IMR-90 (cell line): ENCODE measurements around the gene PNPLA5. TPM values are rescaled to one million over a fixed set of nuclear protein-coding genes. Genes with fewer than 3 reads are reported as not detected.
A peak's percentile ranks its signal among the peaks of the same experiment; 100 is the strongest.

ENCODE experiments used
- ATAC-seq: fragments of 200-7000 bp; cut with Tn5 transposase; 2 replicates; pipeline ENCODE4 v1.9.1; 2020; ENCODE audit warnings: low read depth, mild to moderate bottlenecking, moderate library complexity
- BruUV-seq: library from RNA; stranded (reverse); fragments of 400-500 nt; replicated peaks from 2 replicates; lab custom pipeline; 2021; lab: Mats Ljungman, UMichigan
- CTCF ChIA-PET: fragments of 300-600 bp; formaldehyde crosslinking; extraction: SDS; loops from one replicate; lab custom pipeline; 2021; ENCODE audit warnings: antibody characterized with exemption; lab: Yijun Ruan, JAX
- POLR2A ChIA-PET: fragments of 300-600 bp; sonication (Branson Sonifier 250); formaldehyde crosslinking; loops from one replicate; lab custom pipeline; 2022; ENCODE audit warnings: antibody characterized with exemption; ENCODE audit not compliant: unreplicated experiment; lab: Charles Lee
- DNase-seq: peaks from one replicate; pipeline ENCODE4 v3.0.0; 2013
- H2AFZ ChIP-seq: replicated peaks from 2 replicates; pipeline ENCODE3; 2013; ENCODE audit warnings: low read length, mild to moderate bottlenecking; ENCODE audit not compliant: poor library complexity
- H2AK5ac ChIP-seq: 2 replicates; pipeline ENCODE4 v1.6.1; 2013; ENCODE audit warnings: low read depth, low read length, inconsistent platforms
- H2AK9ac ChIP-seq: replicated peaks from 2 replicates; pipeline ENCODE3; 2013; ENCODE audit warnings: mild to moderate bottlenecking, low read depth, low read length, moderate library complexity; ENCODE audit not compliant: poor library complexity
- H2BK120ac ChIP-seq: 2 replicates; pipeline ENCODE4 v1.6.1; 2013; ENCODE audit warnings: low read depth, low read length, inconsistent platforms
- H2BK15ac ChIP-seq: 3 replicates; pipeline ENCODE4 v1.6.1; 2013; ENCODE audit warnings: low read depth, low read length, inconsistent platforms
- H2BK20ac ChIP-seq: 2 replicates; pipeline ENCODE4 v1.6.1; 2013; ENCODE audit warnings: low read depth, mild to moderate bottlenecking, inconsistent platforms, low read length, moderate library complexity
- H2BK5ac ChIP-seq: 2 replicates; pipeline ENCODE4 v1.6.1; 2013; ENCODE audit warnings: mild to moderate bottlenecking, low read depth, low read length, inconsistent platforms; ENCODE audit not compliant: poor library complexity, severe bottlenecking
- H3K14ac ChIP-seq: replicated peaks from 2 replicates; pipeline ENCODE4 v1.6.1; 2013; ENCODE audit warnings: low read depth, low read length, inconsistent platforms
- H3K18ac ChIP-seq: 2 replicates; pipeline ENCODE4 v1.6.1; 2013; ENCODE audit warnings: low read depth, low read length, control low read depth
- H3K23ac ChIP-seq: 2 replicates; pipeline ENCODE4 v1.6.1; 2013; ENCODE audit warnings: low read depth, low read length, inconsistent platforms
- H3K27ac ChIP-seq: 2 replicates; pipeline ENCODE4 v1.5.1; 2013; ENCODE audit warnings: mild to moderate bottlenecking, control low read depth, low read length; ENCODE audit not compliant: insufficient read depth
- H3K27me3 ChIP-seq: 2 replicates; pipeline ENCODE4 v1.6.1; 2013; ENCODE audit warnings: low read length; ENCODE audit not compliant: control insufficient read depth, insufficient read depth
- H3K36me3 ChIP-seq: 2 replicates; pipeline ENCODE4 v1.6.1; 2013; ENCODE audit warnings: low read length, mixed read lengths; ENCODE audit not compliant: control insufficient read depth, insufficient read depth
- H3K4ac ChIP-seq: 2 replicates; pipeline ENCODE4 v1.6.1; 2013; ENCODE audit warnings: low read depth, low read length, inconsistent platforms
- H3K4me1 ChIP-seq: 2 replicates; pipeline ENCODE4 v1.6.1; 2013; ENCODE audit warnings: low read length, mixed read lengths; ENCODE audit not compliant: control insufficient read depth, insufficient read depth
- H3K4me2 ChIP-seq: 2 replicates; pipeline ENCODE4 v1.6.1; 2013; ENCODE audit warnings: low read depth, mild to moderate bottlenecking, control low read depth, low read length, moderate library complexity
- H3K4me3 ChIP-seq: 2 replicates; pipeline ENCODE4 v1.5.1; 2013; ENCODE audit warnings: low read depth, mild to moderate bottlenecking, control low read depth, low read length, moderate library complexity; ENCODE audit not compliant: insufficient read depth
- H3K56ac ChIP-seq: 2 replicates; pipeline ENCODE4 v1.6.1; 2013; ENCODE audit warnings: low read length, inconsistent platforms; ENCODE audit not compliant: insufficient read depth; ENCODE audit errors: extremely low read depth
- H3K79me1 ChIP-seq, 2 experiments: 2 replicates each; pipeline ENCODE4 v1.6.1; 2013; ENCODE audit warnings: low read length in 2 of 2, inconsistent platforms in 1 of 2, low read depth in 1 of 2
- H3K9ac ChIP-seq: 2 replicates; pipeline ENCODE4 v1.6.1; 2013; ENCODE audit warnings: low read depth, low read length, control low read depth
- H3K9me1 ChIP-seq: 2 replicates; pipeline ENCODE4 v1.6.1; 2013; ENCODE audit warnings: low read length, inconsistent platforms; ENCODE audit not compliant: insufficient read depth
- H3K9me3 ChIP-seq: 2 replicates; pipeline ENCODE4 v1.6.1; 2013; ENCODE audit warnings: low read length; ENCODE audit not compliant: control insufficient read depth, insufficient read depth
- H4K20me1 ChIP-seq: 2 replicates; pipeline ENCODE4 v1.6.1; 2013; ENCODE audit warnings: low read length, inconsistent platforms; ENCODE audit not compliant: insufficient read depth
- H4K5ac ChIP-seq: 2 replicates; pipeline ENCODE4 v1.6.1; 2013; ENCODE audit warnings: mild to moderate bottlenecking, low read depth, low read length, control low read depth
- H4K8ac ChIP-seq, 2 experiments: 2 replicates each; pipeline ENCODE4 v1.6.1; 2013; ENCODE audit warnings: low read depth in 2 of 2, low read length in 2 of 2, control low read depth in 1 of 2, inconsistent platforms in 1 of 2
- H4K91ac ChIP-seq: 2 replicates; pipeline ENCODE4 v1.6.1; 2013; ENCODE audit warnings: low read depth, low read length, inconsistent platforms; ENCODE audit not compliant: insufficient read depth
- BHLHE40 ChIP-seq: fragments of 150-350 bp; IDR thresholded peaks from 2 replicates; pipeline ENCODE4 v1.6.1; 2016; ENCODE audit warnings: mild to moderate bottlenecking, low read depth, low read length
- CEBPB ChIP-seq: IDR thresholded peaks from 2 replicates; pipeline ENCODE4 v1.6.1; 2012; ENCODE audit warnings: low read depth, low read length, improper control_type of control experiment
- CHD1 ChIP-seq: IDR thresholded peaks from 2 replicates; pipeline ENCODE4 v1.6.1; 2012; ENCODE audit warnings: low read depth, low read length, improper control_type of control experiment
- CTCF ChIP-seq: conservative IDR thresholded peaks from 2 replicates; pipeline ENCODE4 v1.5.1; 2012; ENCODE audit warnings: mild to moderate bottlenecking, low read depth, low read length, improper control_type of control experiment
- FOS ChIP-seq: fragments of 150-350 bp; IDR thresholded peaks from 2 replicates; pipeline ENCODE4 v1.6.1; 2016; ENCODE audit warnings: low read depth, low read length
- MAFK ChIP-seq: IDR thresholded peaks from 2 replicates; pipeline ENCODE4 v1.6.1; 2012; ENCODE audit warnings: low read depth, low read length, improper control_type of control experiment
- MAZ ChIP-seq: IDR thresholded peaks from 2 replicates; pipeline ENCODE4 v1.6.1; 2012; ENCODE audit warnings: low read depth, mild to moderate bottlenecking, low read length, improper control_type of control experiment, moderate library complexity, borderline replicate concordance
- MXI1 ChIP-seq: IDR thresholded peaks from 2 replicates; pipeline ENCODE4 v1.6.1; 2012; ENCODE audit warnings: low read depth, mild to moderate bottlenecking, low read length, moderate library complexity, borderline replicate concordance
- NFE2L2 ChIP-seq: fragments of 150-350 bp; IDR thresholded peaks from 2 replicates; pipeline ENCODE4 v1.6.1; 2016; ENCODE audit warnings: low read depth, mild to moderate bottlenecking, low read length
- POLR2A ChIP-seq: IDR thresholded peaks from 2 replicates; pipeline ENCODE4 v1.6.1; 2012; ENCODE audit warnings: mild to moderate bottlenecking, low read depth, low read length
- RAD21 ChIP-seq: IDR thresholded peaks from 2 replicates; pipeline ENCODE4 v1.6.1; 2012; ENCODE audit warnings: low read length, improper control_type of control experiment
- RCOR1 ChIP-seq: IDR thresholded peaks from 2 replicates; pipeline ENCODE4 v1.6.1; 2012; ENCODE audit warnings: mild to moderate bottlenecking, low read length, improper control_type of control experiment; ENCODE audit not compliant: insufficient replicate concordance
- RFX5 ChIP-seq: IDR thresholded peaks from 2 replicates; pipeline ENCODE4 v1.8.0; 2012; ENCODE audit warnings: low read depth, mild to moderate bottlenecking, low read length, moderate library complexity
- SMC3 ChIP-seq: fragments of 150-350 bp; IDR thresholded peaks from 2 replicates; pipeline ENCODE4 v1.6.1; 2016; ENCODE audit warnings: low read depth, mild to moderate bottlenecking, antibody characterized with exemption, low read length, moderate library complexity
- USF2 ChIP-seq: fragments of 150-350 bp; IDR thresholded peaks from 2 replicates; pipeline ENCODE4 v1.6.1; 2017; ENCODE audit warnings: mild to moderate bottlenecking, antibody characterized with exemption, low read length, low read depth
- WGBS, 2 experiments: methylation state at CpG; one replicate each; pipeline versions ENCODE4 v1.1.5 to v1.1.7; 2013; ENCODE audit warnings: missing lambda C conversion rate in 2 of 2; ENCODE audit not compliant: insufficient read length in 1 of 2; ENCODE audit errors: extremely low coverage in 2 of 2; 5-methylcytosine and 5-hydroxymethylcytosine counted together
- dilution Hi-C: fragments of 300-500 bp; cut with HindIII; formaldehyde crosslinking; loops from one replicate; pipeline ENCODE4 v1.14.3; 2018; ENCODE audit warnings: low sequenced_read_pairs; ENCODE audit not compliant: unreplicated experiment
- in situ Hi-C: fragments of 300-500 bp; cut with MboI; formaldehyde crosslinking; loops from 3 replicates; pipeline ENCODE4 v1.14.3; 2019; ENCODE audit warnings: low sequenced_read_pairs, inconsistent platforms, mixed read lengths
- intact Hi-C: fragments of 100-400 bp; cut with micrococcal nuclease; formaldehyde crosslinking; loops from 2 replicates; pipeline ENCODE4 v1.10.0; 2022
- polyA plus RNA-seq, 3 experiments: library from polyadenylated mRNA; depleted of rRNA; stranded (reverse); fragments of >200 nt; gene quantifications; 2 replicates each; pipeline ENCODE4 v1.2.3, GENCODE V29; 2012; ENCODE audit warnings: low replicate concordance in 1 of 3
- total RNA-seq: library from RNA; depleted of rRNA; stranded (reverse); fragments of >200 nt; gene quantifications from 2 replicates; pipeline ENCODE4 v1.2.3, GENCODE V29; 2012

Gene PNPLA5
- total and polyA plus RNA-seq, 2 of the 4 experiments (the other 2 are of a cell fraction) = 0.18 to 0.44 TPM

DNA sequence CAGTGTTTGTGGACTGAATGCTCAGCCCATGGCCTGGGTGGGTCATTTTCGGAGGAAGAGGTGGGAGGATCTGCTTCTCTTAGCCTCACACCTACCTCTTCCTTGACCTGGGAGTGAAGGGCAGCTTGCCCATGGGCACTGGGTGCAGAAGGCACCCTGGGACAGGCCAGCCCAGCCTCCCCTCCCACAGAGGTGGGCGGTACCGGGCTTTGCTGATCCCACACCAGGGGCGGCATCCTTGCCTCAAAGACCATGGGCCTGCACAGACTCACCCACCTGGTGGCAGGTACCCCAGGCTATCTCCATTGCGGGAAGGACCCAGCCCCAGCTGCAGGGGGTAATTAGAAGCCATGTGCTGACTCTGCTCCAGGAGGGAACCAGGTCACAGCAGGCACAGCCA, 1.5 kb upstream of the PNPLA5 start:
- no peak overlapping the region for H4K8ac ChIP-seq
- no peak overlapping the region; the same call in 1 of the 2 replicates for H3K4ac ChIP-seq
- in situ Hi-C loops (no loop called here), dilution Hi-C loops (no loop called here), intact Hi-C loops (no loop called here)
- no peak overlapping the region for H2BK20ac ChIP-seq
- TF ChIP-seq MXI1 (no peak), MAFK (no peak), BHLHE40 (no peak), CHD1 (no peak), SMC3 (no peak), USF2 (no peak), MAZ (no peak), CTCF (no peak), CEBPB (no peak), NFE2L2 (no peak), RFX5 (no peak), POLR2A (no peak), FOS (no peak), RCOR1 (no peak), RAD21 (no peak)
- H3K4me1 ChIP-seq = peaks cover 9% of the 10 kb centered on the region
- H2BK15ac ChIP-seq = no peak overlapping the region
- H3K27ac ChIP-seq = no peak overlapping the region
- no peaks in the 10 kb centered on the region for H3K79me1 ChIP-seq
- no peak overlapping the region; the same call in 1 of the 2 replicates for H2AK5ac ChIP-seq
- H2BK120ac ChIP-seq = no peak overlapping the region
- H2AK9ac ChIP-seq = no peak overlapping the region
- no peaks in the 10 kb centered on the region for H3K9me3 ChIP-seq
- ChIA-PET CTCF (no interaction called here), POLR2A (no interaction called here)
- peaks cover 7% of the 10 kb centered on the region for H3K9me1 ChIP-seq
- no peak overlapping the region for H3K9ac ChIP-seq
- H3K18ac ChIP-seq = no peak overlapping the region
- no peak for ATAC-seq
- no peak overlapping the region for H3K23ac ChIP-seq
- peak overlapping the region; percentile 56 for H2AFZ ChIP-seq
- H3K14ac ChIP-seq = no peak overlapping the region
- no CpG with 5 or more reads among the region's 5 CpGs for WGBS, 2 experiments
- no peak overlapping the region for H3K4me2 ChIP-seq
- no peak overlapping the region for H4K5ac ChIP-seq
- H2BK5ac ChIP-seq = no peak overlapping the region
- no peak for DNase-seq
- H3K27me3 ChIP-seq = peaks cover 28% of the 10 kb centered on the region
- BruUV-seq = no TSS peak
- no peaks in the 10 kb centered on the region for H4K20me1 ChIP-seq
- H3K36me3 ChIP-seq = no peaks in the 10 kb centered on the region
- no peak overlapping the region for H3K56ac ChIP-seq
- H4K91ac ChIP-seq = peak overlapping the region; percentile 21; the same call in 1 of the 2 replicates
- no peak overlapping the region for H3K4me3 ChIP-seq
